ENCODE data around the gene C2orf80.
"Not testable (repeated sequence)": the region's sequence is repeated elsewhere in the genome, so short reads cannot be mapped to it uniquely, and the experiment has no call there.

Gene C2orf80

DNA sequence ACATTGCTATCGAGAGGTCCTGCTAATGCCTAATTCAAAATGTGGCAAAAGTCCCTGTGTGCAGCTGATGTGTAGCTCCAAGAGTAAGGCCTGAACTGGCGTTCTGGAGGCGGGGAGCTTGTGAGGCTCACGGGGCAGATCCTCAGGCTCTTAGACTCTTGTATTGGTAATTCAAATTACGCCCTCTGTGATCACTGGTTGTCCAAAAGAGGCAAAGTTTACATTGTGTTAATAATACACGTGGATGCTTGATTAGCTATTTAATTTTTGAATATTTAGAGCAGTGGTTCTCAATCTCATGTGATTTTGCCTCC, 14.0 kb downstream of the C2orf80 start:
- no peak for DNase-seq

DNA sequence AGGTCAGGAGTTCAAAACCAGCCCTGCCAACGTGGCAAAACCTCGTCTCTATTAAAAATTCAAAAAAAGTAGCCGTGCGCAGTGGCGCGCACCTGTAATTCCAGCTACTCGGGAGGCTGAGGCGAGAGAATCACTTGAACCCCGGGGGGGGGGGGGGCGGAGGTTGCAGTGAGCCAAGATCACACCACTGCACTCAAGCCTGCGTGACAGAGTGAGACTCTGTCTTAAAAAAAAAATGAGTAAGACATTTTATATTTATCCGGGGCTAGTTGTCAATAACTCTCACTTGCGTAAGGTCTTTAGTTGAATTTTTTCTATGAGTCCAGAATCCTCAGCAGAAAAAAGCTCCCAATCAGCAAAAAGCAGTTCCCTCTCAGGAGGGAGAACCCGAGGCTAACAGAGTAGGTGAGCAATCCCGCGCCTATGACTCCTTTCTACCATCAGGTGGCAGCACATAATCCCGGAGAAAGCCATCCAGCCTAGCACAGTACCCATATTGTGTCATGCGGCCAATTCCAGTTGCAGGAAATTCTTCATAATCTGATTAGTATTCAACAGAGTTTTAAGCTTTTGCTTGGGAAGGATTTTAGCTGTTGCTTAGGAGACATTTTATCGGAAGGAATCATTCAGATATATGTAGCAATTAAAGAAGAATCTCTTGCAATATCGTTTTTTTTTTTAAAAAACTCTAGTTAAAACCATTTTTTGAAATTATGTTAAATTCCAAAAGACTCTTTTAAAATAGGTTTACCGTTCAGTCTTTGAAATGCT, 14.6 kb downstream of the C2orf80 start:
- DNase-seq = peak; percentile 76

DNA sequence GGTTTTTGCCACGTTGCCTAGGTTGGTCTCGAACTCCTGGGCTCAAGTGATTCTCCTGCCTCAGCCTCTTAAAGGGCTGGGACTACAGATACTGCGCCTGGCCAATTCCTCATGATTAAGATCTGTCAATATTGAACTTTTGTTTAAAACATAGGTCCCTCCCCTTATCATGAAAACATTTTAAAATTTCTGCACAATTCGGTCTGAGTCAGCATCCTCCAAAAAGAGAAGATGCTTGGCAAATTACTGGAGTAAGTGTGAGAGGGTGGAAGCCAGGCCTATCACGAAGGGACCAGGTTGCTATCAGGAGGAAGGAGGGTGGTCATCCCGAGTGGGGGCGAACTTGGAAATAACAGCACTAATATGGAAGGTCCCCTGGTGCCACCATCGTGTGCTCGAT, 15.7 kb downstream of the C2orf80 start:
- DNase-seq = no peak

DNA sequence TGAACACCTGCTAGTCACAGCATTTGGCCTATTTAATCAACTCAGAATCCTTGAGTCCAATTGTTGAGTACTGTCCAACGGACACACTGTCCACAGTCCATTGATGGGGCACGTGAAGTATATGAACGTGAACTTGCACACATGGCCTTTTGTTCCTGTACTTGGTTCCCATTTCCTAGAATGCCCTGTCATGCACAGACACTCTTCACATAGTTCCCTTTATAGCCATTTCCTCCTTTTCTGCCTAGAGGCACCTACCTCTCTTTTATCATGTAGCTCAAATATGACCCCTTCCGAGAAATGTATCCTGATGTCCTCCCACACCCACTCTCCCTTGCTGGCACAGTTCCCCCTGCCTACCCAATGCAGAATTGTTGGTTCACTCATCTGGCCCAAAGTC, 17.7 kb downstream of the C2orf80 start:
- no peak for DNase-seq

DNA sequence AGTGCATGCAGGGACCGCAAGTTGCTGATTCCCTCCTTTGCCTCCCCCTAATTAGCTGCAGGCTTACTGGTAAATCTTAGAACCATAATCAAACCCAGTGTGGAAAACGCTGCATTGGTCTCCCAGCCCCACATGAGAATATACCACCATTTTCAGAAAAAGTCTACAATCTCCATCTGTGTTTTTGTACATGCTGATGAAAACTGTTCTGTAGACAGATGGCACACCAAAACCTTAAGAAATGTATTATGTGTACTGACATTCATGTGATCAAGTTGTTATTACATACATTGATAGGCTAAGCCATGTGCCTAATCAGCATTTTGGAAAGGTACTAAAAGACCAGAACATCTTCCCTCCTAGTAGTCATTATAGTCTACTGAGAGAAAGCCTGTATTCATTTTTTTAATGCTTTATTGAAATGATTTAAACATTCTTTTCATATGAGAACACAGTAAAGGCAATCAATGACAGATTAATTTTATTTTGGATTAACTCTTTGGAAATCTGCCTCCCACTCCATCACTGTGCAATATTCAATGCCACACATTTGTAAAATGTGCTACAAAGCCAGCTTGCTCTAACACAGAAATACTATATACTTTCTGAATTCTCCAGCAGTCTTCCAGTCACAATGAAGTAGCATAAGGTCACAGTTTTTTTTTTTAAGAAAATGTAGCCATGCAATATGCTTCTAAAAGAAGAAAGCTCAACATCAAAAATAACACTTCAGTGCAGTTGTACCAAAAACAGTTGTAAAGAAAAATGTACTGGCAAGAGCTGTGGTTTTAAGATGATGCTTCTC, 24.7 kb downstream of the C2orf80 start:
- DNase-seq = no peak

DNA sequence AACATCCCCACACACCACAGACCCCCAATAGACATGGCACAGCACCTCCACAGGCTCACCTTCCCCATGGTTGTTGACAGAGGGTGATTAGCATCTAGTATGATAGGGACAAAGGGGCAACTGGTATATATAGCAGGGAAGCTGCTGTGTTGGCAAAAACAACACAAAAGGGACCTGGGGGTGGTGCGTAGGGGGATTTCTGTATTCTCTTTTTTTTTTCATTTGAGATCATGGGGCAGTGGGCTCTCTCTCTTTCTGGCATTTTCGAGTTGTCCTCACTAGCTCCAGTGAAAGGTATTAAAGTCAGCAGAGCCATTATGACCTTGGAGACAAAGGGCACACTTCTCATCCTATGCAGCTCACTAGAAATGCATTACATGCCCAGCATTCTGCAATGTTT, 26.3 kb downstream of the C2orf80 start, which contains the start of gene CRYGA:
CRYGA (minus strand) TSS at position 101 of the 400 bp plus-strand sequence; CDS start at position 68, 33 bp downstream.
- no peak for DNase-seq

DNA sequence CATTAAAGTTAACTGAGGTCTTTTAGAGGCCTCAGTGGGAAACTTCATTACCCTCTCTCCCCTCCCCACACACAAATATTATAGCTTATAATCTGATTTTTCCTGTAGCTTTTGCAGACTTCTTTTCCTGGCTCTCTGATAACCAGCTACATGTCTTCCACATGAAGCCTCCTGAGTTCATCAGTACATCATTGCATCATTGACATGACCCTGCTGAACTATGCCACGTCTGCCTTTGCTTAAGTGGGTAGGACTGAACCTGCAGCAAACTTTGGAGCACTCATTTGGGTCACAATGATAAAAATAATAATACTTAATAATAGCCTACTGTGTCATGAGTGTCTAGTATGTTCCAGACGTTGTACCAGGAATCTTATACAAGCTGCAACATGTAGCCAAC, 33.4 kb downstream of the C2orf80 start:
- no peak for DNase-seq

DNA sequence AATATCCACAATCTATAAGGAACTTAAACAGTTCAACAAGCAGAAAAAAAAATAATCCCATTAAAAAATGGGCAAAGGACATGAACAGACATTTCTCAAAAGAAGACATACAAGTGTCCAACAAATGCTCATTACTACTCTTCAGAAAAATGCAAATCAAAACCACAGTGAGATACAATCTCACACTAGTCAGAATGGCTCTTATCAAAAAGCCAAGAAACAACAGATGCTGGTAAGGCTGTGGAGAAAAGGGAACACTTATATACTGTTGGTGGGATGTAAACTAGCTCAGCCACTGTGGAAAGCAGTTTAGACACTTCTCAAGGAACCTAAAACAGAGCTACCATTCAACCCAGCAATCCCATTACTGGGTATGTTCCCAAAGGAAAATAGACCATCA, 36.7 kb downstream of the C2orf80 start:
- DNase-seq = no peak

DNA sequence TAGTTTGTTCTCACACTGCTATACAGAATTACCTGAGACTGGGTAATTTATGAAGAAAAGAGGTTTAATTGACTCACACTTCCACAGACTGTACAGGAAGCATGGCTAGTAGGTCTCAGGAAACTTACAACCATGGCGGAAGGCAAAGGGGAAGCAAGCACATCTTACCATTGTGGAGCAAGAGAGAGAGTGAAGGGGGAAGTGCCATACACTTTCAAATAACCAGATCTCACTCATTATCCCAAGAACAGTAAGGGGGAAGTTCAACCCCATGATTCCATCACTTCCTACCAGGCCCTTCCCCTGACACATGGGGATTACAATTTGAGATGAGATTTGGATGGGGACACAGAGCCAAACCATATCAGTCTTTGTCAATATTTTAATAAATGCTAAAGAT, 38.9 kb downstream of the C2orf80 start:
- DNase-seq = no peak

DNA sequence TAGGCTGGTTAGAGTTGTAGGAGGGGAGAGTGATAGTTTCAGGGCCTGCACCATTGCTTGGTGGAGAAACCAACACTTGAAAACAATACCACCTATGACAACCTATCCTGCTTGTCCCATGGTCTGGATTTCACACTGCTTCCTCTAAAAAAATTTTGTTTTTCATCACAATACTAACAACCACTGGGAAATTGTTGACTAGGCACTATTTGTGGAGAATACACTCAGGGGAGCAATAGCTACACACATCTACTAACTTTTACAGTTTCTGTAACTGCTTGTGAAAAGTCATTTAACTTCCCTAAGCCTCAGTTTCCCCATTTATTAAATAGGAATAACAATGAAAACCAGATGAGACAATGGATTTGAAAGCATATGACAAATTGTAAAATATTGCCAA, 39.7 kb downstream of the C2orf80 start:
- DNase-seq = no peak

DNA sequence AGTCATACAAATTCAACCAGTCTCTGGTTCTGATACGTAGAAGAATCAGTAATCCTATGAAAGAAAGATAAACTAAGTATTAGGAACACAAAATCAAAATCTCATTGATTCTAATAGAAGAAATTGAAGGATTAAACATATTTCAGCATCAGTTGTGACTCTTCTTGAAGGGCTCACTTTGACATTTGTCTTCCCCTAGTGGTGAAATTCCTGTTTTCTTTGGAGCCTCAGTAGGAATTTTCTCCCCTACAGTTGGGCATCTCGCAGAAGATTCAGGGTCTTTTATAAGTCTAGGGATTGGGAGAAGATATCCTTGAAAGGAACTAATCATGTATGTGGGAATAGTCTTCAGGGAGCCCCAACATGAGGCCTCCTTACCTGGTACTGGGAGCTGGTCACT, 41.0 kb downstream of the C2orf80 start:
- no peak for DNase-seq

DNA sequence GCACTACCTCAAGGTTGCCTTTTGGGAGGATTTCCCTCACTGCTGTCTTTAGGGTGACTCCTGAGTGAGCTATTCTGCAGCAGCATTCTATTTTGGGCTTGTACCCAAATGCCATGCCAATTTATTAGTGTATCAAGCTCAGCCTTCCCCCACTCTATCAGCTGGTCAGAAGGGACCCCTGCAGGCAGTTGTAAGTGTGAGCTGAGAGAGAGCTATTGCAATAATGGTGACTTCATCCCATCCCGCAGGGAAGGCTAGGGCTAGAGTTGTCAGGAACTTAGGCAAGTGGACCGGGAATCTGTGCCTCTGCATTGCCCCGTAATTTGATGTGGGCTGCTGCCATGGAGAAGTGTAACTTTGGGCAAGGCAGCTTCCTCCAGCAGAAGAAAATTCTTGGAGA, 42.1 kb downstream of the C2orf80 start:
- DNase-seq = no peak

DNA sequence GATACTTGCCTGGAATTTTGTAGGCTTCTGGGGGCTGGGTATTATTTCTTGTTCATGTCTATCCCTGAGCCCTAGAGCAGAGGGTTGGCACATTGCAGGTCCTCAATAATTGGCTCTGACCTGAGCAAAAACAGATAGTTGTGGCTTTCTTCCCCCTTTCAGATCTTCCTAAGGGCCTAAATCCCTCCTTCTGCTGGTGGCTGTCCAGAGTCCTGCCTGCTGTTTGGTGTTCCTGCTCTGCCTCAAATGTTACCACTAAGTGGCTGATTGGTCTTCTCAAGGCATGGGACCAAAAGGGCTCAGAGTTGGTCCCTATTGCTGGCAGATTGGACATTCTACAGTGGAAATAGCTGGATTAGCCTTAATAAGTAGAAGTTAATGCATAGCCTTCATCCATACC, 42.8 kb downstream of the C2orf80 start:
- no peak for DNase-seq

DNA sequence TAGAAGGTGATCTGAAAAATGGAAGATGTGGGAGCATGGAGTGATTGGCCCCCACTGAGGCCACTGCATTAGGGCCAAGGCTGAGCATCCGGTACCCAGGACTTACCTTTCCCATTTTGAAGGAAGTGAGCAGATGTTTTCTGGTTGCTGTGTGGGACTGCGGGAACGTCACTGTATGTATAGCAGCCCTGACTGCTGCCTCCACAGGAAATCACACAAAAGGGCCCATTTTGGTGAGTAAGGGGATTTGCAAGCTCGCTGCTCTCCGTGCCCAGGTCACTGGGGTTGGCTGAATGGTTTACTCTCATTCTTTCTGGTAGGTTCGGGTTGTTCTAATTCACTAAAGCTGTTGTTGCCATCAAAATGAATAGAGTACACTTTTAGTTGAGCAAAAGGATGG, 43.8 kb downstream of the C2orf80 start, which contains the start of gene CRYGB:
CRYGB (minus strand) TSS at position 153 of the 400 bp plus-strand sequence; CDS start at position 115, 38 bp downstream.
- no peak for DNase-seq

DNA sequence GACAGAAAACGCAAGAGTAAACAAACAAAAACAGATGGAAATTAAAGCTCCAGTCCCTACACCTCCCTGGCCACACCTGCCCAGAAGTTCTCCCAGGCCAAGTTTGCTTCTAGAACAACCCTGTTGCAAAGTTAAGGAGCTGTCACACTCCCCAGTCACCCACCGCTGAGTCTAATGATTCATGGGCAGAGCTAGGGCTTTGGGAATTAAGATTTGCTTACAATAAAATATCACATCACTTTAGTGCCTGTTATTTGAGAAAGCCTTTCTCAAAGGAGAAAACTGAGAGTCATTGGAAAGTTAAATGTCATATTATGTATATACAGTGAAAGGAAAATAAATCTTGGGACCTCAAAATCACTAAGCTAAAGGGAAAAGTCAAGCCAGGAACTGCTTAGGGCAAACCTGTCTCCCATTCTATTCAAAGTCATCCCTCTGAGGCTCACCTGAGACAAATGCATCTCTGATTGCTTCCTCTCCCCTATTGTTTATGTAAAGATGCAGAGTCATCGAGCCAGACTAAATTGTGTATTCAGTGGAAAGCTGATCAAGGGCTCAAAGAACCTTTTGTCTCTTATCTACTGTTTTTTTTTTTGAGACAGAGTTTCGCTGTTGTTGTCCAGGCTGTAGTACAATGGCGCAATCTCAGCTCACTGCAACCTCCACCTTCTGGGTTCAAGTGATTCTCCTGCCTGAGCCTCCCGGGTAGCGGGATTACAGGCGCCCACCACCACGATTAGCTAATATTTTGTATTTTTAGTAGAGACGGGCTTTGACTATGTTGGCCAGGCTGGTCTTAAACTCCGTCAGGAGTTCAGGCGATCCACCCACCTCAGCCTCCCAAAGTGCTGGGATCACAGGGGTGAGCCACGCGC, 46.7 kb downstream of the C2orf80 start:
- DNase-seq = no peak

DNA sequence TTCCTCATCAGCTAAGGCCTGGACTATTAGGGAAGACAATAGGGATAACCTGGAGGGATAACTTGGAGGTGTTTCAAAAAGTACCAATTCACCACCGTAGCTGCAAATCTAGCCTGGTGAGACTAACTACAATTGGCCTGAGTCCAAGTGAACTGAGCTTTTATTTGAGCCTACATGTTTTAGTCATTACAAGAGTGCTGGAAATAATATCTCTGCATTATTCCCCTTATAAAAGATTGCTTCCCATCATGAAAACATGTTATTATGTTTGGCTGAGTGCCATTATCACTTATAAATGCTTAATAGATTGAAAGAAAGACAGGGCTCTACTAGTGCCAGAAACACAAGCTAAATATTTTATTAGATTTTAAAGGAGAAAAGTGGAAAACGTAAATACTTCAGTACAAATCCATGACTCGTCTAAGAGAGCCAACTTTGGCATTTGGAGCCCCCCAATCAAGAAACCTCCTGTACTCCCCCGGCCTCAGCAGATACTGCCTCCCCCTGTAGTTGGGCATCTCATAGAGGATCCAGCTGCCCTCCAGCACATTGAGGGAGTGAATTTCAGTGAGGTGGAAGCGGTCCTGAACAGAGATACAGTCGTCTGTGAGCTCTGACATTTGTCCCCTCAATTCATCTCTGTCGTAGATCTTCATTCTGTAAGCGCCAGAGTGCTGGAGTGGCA, 47.4 kb downstream of the C2orf80 start:
- DNase-seq = no peak

DNA sequence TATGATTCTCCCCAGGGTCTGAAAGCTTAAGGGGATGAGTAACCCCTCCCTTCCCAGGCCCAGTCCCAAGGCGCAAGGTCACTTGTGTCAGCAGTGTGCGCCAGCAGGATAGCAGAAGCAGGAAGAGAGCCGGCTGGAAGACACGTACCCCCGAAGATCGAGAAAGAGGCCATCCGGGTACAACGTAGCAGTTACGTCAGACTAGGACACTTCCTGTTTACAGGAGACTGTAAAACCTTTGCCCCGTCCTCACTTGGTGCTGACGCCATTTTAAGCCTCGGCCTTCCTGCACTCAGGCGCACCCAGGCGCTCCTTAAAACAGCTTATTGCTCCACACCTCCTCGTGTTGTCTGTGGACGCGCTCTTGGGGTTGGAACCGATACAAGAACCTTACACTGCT, 50.4 kb downstream of the C2orf80 start:
- DNase-seq = no peak

DNA sequence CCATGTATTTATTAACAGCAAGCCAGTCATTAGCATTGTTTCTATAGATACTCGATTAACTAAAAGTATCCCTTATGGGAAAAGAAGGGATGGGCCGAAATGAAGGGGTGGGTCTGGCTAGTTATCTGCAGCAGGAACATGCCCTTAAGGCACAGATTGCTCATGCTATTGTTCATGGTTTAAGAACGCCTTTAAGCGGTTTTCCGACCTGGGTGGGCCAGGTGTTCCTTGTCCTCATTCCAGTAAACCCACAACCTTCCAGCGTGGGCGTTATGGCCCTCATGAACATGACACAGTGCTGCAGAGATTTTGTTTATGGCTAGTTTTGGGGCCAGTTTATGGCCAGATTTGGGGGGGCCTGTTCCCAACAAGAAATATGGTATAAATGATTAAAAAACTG, 51.5 kb downstream of the C2orf80 start:
- not testable (repeated sequence) for DNase-seq

DNA sequence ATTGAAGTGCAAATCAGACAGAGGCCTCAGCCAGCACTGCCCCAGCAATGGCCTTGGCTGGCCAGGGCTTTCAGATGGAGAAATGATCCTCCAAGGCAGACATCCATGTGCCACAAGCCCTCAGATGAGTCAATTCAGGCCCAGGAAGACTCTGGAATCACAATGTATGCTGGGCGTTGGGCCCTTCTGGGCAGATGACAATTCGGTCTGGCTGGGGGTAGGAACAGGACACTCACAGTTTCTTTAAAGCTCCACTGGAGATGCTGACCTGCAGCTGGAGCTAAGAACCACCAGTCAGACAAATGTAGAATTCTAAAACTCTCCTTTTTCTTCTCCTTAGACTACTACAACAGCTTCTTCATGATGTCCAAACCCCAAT, 53.1 kb downstream of the C2orf80 start:
- DNase-seq = no peak

DNA sequence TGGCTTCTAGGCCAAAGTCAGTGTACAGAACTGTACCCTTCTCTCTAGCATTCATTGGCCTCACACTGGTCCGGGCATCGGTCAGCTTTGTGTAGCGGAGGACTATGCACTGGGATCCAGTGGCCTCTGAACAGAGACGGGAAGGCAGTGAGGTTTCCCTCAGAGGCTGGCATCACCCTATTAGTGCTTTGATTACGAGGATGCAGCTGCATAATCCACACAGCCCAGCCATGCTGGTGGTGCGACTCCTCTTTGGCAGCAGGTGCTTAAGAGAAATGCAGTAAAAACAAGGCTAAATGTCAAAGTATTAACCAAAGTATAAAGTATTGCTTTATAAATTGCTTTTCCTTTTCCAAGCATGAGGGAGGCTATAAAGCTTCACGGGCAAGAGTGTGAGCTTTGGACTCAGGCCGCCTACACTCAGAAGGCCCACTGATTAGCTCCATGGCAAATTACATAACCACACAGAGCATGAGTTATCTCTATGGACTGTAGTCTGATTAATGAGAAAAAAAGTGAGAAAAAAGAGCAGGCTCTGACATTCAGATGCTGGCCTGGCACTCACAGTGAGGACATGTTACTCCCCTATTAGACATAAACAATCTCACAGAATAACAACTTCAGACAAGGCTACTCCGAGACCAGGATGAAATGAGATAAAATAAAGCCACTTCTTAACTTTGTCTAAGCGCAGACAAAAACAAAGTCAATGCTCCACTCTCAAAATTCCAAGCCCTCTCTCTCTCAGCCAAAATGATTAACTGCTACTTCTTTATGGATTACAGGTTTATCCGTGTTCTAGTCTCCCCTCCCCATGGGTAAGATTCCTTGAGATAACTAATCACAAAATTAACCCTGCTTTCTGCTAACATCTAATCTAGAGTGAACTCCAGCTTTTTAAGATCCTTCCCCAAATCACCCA, 53.8 kb downstream of the C2orf80 start:
- DNase-seq = no peak

DNA sequence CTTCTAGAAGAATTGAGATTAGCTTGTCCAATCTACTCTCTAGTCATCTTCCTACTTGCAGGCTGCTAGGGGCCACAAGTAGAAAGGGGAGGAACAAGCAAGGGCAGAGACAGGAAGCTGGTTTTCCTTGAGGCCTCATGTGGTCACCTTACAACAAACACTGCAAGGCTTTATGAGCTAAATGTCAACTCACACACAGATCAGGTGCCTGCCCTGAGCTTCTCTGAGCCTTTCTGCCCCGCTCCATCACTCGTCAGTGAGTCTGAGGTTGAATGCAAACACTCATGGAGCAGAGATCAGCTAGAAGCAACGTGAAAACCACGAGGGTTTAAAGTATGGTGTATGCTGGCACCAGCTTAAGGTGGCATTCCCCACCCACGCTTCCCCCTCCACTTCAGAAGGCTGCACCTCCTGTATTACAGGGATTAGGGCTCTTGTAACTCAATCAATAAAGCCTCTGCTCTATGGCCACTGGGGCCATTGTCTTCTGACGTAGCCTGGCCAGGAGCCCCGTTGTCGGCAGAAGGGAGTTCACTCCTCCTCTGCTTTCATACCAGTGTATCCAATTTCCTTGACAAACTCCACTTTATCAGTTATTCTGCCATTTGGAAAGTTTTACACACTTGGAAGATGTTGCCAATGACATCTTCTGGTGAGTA, 54.8 kb downstream of the C2orf80 start:
- DNase-seq = peak; percentile 31
